ENCODE results near the gene ATP12A.

DNA sequence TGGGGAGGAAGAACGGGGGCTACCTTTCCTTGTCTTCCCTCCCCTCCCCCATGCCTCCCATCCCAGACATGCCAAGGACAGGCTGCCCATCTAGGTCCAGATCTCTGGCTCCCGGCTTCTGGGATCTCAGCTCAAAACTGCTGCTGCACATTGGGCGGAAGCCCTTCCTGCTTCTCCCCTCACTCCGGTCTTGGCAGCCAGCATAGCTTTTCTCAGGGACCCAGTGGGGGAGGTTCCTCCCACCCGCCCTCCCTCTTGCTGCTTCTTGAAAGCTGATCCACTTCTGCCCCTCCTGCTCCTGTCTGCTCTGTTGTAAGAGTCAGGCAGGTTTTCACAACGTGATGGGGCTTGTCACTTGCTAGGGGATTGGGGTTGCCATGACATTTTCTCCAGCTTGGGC, 62.1 kb downstream of the ATP12A start:
- TF ChIP-seq TAF1 (IDR thresholded peaks at IDR 0.05; ENCODE audit: borderline replicate concordance, insufficient read depth, low read length) (no peak), POLR2AphosphoS5 (IDR thresholded peaks at IDR 0.05; ENCODE audit: low read depth, low read length) (no peak)

All from PFSK-1 (cell line).